Measurements from ENCODE around the gene ABHD8.

The ABHD8 gene

DNA sequence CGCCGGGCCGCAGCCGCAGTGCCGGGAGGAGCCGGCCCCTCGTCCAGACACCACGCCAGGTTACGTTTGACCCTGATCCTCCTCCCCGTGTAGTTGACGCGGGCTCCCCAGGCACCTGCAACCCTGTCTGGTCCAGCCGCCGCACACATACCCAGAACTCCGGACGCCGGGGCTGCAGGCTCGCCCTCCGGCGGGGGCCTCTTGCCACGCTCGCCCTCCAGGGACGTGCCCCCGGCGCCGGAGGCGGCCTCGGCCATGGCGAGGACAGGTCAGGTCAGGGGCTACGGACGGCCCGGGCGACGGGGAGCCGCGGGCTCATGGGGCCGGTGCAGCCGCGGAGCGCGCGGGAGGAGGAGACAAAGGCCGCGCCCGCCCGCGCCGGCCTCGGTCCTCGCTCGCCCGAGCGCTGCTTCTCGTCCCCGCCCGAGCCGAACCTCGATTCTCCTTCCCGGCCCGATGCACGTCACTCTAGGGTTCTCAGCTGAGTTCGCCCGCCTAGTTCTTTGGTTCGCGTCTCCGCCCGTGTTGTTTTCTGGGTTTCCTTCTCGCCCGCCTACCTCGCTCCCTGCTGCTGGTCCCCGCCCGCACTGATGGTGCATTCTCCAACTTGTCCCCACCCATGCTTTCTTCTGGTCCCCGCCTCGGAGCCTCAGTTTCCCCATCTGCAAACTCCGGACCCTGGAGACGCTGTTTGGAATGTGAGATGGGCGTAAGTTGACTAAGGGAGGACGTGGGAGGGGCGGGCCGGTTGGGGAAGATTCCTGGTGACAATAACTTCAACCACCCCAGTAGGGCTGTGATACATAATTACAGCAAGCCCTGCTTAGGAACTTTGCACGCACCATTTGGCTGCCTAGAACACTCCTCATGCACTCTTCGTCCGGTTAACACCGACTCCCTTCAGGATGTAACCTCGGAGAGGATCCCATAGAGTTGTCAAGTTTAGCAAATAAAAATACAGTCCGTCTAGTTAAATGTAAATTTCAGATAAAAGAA lies 31.5 kb upstream of the ABHD8 start, which contains the start of gene ANO8:
Gene ANO8, minus strand, starts transcription at position 442 of the 996 bp plus-strand sequence. Its CDS starts 185 bp downstream, at position 257.
- in situ Hi-C loops (cut with HindIII; ENCODE audit: low sequenced_read_pairs) = no loop called here

- in situ Hi-C loops (cut with HindIII; ENCODE audit: low sequenced_read_pairs) = no loop called here
These were observed 30.6 kb upstream of the ABHD8 start for GRCh38 chr19:17333611-17334413.

DNA sequence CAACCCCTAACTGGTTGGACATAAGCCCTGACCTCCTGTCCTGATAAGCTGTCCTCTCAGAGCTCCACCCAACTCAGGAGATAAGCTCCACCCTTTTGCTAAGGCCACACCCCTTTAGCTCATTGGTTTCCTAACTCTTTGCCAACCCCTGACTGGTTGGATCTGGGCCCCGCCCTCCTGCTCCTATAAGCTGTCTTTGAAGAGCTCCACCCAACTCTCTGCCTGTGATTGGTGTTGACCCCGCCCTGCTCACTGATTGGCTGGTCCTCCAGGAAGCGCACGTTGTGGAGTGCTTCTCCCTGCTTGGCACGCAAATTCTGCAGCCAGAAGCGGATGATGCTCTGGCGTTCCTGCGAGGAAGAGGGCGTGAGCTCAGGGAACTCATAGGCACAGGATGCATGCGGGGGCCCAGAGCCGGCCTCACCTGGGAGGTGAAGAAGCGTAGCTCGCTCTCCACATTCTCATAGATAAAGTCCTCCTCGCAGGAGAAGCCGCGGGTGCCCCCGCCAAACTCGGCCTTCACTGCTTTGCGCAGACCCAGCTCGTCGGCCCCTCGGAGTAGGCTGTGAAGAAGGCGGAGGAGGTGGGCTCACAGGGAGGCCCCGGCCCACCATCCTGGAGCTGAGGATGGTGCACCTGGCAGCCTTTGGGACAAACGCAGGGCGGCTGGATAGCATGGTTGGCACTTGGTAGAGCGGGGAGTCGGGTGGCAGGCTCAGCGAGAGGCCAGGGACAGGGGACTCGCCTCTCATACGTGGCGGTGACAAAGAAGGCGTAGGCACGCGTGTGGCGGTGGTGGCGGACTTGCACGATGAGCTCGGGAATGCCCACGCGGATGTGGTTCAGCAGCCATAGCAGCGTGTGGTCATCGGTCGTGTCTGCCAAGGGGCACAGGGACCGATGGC lies 29.7 kb upstream of the ABHD8 start:
- in situ Hi-C loops (cut with HindIII; ENCODE audit: low sequenced_read_pairs) = no loop called here

DNA sequence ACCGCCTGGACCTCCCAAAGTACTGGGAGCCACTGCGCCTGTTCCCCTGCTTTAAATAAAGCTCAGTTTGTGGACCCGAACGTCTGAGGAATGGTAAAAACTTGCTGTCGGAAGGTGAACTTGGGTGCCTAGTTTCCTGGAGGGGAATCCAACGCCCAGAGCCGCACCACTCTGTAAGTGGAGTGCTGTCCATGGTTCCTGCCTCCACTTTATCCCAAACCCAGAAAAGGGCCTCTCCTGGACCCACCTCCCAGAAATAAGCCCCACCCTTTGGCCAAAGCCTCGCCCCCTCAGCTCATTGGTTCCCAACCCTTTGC lies 29.1 kb upstream of the ABHD8 start:
- in situ Hi-C loops (cut with HindIII; ENCODE audit: low sequenced_read_pairs) = no loop called here

DNA sequence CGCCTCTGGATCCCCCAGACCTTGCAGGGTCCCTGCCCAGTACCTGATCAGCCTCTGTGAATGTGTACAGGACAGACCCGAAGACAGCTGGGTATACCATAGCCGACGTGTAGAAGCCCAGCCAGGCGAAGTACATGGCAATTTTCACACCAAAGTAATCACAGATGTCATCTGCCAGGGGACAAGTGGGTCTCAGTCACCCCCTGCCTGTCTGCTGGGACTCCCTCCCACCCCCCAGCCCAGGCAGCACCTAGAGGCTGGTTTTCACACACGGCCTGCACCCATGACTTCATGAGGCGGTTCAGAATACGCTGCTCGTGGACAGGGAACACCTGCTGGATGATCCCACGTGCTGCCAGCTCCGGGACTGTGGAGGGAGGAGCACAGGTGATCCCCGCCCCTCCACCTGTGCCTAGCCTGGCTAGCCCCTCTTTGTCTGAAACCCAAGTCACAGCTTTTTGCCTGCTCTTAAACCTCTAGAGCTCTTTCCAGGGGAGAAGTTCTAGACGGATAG lies 27.9 kb upstream of the ABHD8 start:
- in situ Hi-C loops (cut with HindIII; ENCODE audit: low sequenced_read_pairs) = no loop called here

DNA sequence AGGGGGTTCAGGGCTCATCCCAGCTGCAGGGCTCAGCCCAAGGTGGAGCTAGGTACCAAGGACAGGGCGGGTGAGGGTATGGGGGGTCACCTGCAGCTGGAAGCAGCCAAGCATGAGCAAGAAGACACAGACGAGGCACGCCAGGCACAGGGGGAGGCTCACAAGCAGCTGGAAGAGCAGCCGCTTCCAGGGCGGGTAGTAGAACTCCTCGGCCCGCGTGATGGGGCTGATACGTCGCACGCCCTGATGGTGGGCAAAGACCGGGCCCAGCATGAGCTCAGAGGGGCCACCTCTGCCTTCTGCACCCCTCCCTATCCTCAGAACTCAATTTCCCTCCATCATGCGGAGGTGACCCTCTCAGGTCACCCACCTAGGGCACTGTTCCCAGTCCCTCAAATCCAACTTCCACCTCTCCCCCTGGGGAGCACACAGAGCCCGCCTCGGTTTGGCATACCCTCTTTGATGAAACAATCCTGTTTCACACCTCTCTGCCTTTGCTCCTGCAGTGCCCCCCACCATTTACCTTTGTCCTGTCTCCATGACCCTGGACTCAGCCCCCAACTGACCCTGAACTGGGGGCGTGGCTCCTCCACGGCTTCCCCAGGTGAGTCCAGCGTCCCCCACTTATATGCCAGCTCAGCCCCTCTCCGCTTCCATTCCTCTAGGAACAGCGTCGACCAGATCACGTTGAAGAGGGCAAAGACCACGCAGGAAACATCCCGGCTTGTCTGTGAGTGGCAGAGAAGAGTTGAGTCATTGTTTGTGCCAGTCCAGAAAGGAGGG lies 27.2 kb upstream of the ABHD8 start:
- in situ Hi-C loops (cut with HindIII; ENCODE audit: low sequenced_read_pairs) = no loop called here

DNA sequence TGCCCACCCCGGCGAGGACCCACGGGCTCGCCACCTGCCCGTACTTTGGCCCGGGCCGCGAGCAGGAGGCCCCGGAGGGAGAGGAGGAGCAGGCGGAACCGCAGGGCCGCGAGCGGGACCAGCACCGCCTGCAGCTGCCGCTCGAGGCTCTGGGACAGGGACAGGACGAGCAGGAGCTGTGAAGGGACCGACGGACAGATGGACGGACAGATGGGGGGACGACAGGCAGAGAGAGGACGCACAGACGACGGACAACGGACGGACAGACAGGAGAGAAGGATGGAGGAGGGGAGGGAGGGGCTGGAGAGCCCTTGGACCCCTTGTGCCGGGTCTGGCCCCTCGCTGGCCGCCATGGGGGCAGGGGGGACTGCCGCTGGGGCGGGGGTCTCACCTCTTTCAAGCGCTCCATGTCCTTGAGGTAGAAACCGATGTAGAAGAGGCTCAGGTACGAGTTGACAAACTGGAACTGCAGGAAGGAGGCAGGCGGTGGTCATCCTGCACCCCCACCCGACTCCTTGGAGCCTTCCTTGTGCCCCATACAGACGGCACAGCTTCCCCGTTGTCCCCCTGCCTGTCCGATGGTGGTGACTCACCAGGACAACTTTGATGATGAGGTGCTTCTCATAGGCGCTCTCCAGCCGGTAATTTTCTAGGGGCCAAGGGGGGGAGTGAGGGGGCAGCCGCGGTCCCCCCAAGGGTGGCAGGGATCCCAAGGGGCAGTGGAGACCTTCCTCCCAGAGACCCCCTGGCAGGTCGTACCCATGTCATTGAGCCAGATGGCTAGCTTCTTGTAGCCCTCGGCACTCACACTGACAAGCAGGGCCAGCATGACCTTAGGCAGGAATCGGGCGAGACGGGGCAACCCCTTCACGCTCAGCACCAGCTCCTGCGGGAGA lies 26.4 kb upstream of the ABHD8 start:
- in situ Hi-C loops (cut with HindIII; ENCODE audit: low sequenced_read_pairs) = no loop called here

DNA sequence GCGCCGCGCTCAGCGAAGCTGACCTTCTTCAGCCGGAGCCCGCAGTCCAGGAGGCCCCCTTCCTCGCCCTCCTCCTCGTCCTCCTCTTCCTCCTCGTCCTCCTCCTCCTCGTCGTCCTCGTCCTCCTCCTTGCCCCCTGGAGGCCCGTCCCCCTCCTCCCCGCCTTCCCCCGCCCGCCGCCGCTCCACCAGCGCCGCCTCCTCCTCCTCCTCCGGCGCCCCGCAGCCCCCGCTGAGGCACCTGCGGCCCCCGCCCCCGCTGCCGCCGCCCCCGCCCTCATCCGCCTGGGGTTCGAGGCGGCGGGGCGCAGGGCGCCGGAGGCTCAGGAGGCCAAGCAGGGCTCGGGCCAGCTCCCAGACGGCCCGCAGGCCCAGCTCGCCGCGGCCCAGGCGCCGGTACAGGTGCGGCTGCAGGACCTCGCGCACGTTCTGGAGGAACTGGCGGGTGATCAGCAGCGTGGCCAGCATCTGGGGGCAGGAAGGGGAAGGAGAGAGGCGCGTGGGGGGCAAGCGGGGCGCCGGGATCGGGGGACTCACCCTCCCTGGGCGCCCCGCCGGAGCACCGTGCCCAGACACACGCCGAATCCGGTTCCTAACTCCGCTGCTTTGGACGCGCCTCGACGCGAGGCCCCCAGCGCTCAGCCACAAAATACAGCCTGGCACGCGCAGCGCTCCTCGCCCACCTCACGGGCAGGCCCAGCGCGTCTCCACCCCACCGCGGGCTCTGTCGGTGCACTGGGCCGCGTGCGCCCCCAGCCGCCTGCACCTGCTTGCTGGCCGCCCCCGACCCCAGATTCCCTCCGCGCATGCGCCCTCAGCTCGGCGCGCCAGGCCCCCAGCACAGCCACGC lies 25.5 kb upstream of the ABHD8 start:
- in situ Hi-C loops (cut with HindIII; ENCODE audit: low sequenced_read_pairs) = no loop called here

GRCh38 chr19:17327654-17328516 lies 24.7 kb upstream of the ABHD8 start:
- in situ Hi-C loops (cut with HindIII; ENCODE audit: low sequenced_read_pairs) = no loop called here

- in situ Hi-C loops (cut with HindIII; ENCODE audit: low sequenced_read_pairs) = no loop called here
These were observed 23.9 kb upstream of the ABHD8 start for GRCh38 chr19:17327068-17327653.

DNA sequence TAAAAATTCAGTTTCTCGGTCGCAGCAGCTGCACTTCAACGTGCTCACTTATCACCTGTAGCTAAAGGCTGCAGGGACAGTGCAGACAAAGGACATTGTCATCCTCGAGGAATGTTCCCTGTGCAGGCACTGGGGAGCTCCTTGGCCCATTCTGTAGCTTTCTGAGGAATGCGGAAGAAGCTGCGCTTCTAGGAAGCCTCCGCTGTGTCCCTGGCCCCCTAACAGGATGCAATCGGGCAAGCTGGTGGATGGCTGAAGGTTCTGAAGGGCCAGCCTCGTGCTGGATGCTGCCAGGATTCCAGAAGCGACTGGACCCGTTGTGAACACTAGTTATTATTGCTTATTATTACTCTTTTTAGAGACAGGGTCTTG lies 23.4 kb upstream of the ABHD8 start:
- in situ Hi-C loops (cut with HindIII; ENCODE audit: low sequenced_read_pairs) = no loop called here

DNA sequence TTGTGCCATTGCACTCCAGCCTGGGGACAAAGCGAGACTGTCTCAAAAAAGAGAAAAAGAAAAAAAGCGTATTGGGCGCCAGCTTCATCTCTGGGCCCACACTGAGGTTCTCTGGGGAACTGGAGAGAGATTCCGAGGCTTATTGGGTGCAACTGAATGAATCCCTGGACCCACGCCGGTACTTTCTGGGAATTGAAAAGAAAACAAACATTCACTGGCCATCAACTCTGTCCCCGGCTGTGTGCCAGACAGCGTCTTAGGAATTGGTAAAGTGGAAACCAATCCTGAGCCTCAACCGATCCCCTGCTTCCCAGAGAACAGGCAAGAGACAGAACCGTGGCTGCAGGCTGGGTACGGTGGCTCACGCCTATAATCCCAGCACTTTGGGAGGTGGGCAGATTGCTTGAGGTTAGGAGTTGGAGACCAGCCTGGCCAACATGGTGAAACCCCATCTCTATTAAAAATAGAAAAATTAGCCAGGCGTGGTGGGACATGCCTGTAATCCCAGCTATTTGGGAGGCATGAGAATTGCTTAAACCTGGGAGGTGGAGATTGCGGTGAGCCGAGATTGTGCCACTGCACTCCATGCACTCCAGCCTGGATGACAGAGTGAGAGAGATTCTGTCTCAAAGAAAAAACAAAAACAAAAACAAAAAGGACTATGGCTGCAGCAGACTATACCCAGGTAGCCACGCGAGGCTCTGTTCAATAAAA lies 22.8 kb upstream of the ABHD8 start:
- in situ Hi-C loops (cut with HindIII; ENCODE audit: low sequenced_read_pairs) = no loop called here

- in situ Hi-C loops (cut with HindIII; ENCODE audit: low sequenced_read_pairs) = no loop called here
These were observed 21.9 kb upstream of the ABHD8 start for GRCh38 chr19:17325133-17325532.

DNA sequence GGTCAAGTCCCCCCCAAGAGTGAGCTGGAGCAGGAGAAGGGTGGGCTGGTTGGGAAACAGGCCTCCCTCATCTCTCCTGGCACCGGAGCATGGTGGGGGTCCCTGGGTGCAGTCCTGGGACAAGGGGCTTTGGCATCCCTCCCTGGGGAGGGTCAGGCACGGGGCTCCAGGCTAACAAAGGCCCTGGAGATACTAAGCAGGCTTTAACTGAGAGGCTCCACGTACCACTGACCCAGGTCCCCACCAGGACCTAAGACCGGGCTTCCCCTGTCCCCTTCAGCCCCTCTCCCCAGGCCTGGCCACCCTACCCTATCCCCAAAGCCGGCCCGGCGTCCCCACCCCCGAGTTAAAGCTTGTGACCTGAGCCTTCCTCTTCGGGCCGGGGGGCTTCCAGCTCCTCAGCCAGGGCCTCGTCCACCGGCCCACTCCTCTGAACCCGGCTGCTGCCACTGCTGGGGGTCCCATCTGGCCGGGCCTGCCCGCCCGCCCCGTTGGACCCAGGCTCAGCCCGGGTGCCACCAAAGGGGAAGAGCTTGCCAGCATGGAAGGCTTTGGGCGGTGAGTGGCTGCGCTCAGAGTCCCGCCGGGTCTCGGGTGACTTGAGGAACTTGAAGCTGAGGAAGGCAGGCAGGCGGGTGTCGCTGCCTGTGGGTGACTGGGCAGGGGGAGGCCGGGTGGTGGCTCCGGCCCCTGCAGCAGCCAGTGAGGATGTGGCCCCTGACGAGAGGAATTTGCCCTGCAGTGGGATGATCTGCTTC lies 21.3 kb upstream of the ABHD8 start:
- in situ Hi-C loops (cut with HindIII; ENCODE audit: low sequenced_read_pairs) = no loop called here

DNA sequence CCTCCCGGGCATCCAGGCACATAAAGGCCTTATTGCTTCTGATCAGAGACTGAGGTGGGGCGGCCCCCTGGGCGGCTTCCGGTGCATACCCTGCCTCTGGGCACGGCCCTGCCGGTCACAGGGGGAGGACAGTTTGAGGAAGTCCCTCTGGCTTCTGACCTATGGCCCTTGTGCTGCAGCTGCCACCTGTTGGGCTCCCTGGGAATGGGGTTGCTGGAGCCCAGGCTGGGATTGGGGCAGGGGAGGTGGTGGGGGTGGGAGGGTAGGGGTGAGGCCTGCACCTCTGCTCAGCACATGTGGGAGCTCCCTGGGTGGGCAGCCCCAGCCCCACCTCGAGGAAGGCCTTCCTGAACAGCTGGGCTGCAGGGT lies 20.7 kb upstream of the ABHD8 start:
- in situ Hi-C loops (cut with HindIII; ENCODE audit: low sequenced_read_pairs) = no loop called here
